Activated CD4-positive, alpha-beta T cell treated with anti-CD3 and anti-CD28 coated beads for 36 hours (primary cell): ENCODE results near the gene GSTT2B. TPM values are rescaled to one million over a fixed set of nuclear protein-coding genes. Genes with fewer than 3 reads are reported as not detected.
"Not testable (repeated sequence)": the region's sequence is repeated elsewhere in the genome, so short reads cannot be mapped to it uniquely, and the experiment has no call there.

Experiments
- ATAC-seq: fragments of 200-7000 bp; cut with Tn5 transposase; one replicate; pipeline ENCODE4 v1.10.0; 2021; ENCODE audit warnings: mild to moderate bottlenecking, moderate library complexity
- CTCF ChIA-PET: fragments of 350-600 bp; sonication (Branson Sonifier 250); formaldehyde crosslinking; loops from one replicate; lab custom pipeline; 2021; ENCODE audit warnings: antibody characterized with exemption; lab: Charles Lee
- POLR2A ChIA-PET: fragments of 350-600 bp; sonication (Branson Sonifier 250); formaldehyde crosslinking; loops from one replicate; lab custom pipeline; 2021; ENCODE audit warnings: antibody characterized with exemption, inconsistent platforms; lab: Charles Lee
- DNase-seq: peaks from one replicate; pipeline ENCODE4 v3.0.0-alpha.2; 2020
- H3K27ac Mint-ChIP-seq: one replicate; pipeline ENCODE4 v1.8.0; 2021; ENCODE audit warnings: mixed read lengths
- H3K27me3 Mint-ChIP-seq: one replicate; pipeline ENCODE4 v1.8.0; 2021; ENCODE audit warnings: mixed read lengths
- H3K36me3 Mint-ChIP-seq: one replicate; pipeline ENCODE4 v1.8.0; 2021; ENCODE audit warnings: low read depth, mixed read lengths
- H3K4me1 Mint-ChIP-seq: one replicate; pipeline ENCODE4 v1.8.0; 2021; ENCODE audit warnings: mixed read lengths
- H3K4me3 Mint-ChIP-seq: one replicate; pipeline ENCODE4 v1.8.0; 2021; ENCODE audit warnings: mild to moderate bottlenecking, moderate library complexity, mixed read lengths
- H3K9me3 Mint-ChIP-seq: one replicate; pipeline ENCODE4 v1.8.0; 2021; ENCODE audit warnings: low read depth, mixed read lengths
- intact Hi-C, 2 experiments: fragments of 100-400 bp; cut with DNase I in 1 of 2; cut with micrococcal nuclease in 1 of 2; formaldehyde crosslinking; loops; one replicate each; pipeline versions ENCODE4 v1.14.2 to v1.15.1; 2022 to 2024; cut with DNase I, micrococcal nuclease
- total RNA-seq, 2 experiments: library from RNA; stranded (reverse); gene quantifications; one replicate each; pipeline ENCODE4 v1.2.3, GENCODE V29; 2021

GSTT2B gene
- total RNA-seq, 2 experiments from 2014 or later: not detected

- H3K27ac Mint-ChIP-seq, ATAC-seq, H3K36me3 Mint-ChIP-seq, DNase-seq, H3K9me3 Mint-ChIP-seq, H3K4me1 Mint-ChIP-seq, intact Hi-C loops, POLR2A ChIA-PET, CTCF ChIA-PET, H3K27me3 Mint-ChIP-seq, H3K4me3 Mint-ChIP-seq: not testable (repeated sequence)
Observed at GRCh38 chr22:23979557-23980240, 18.7 kb upstream of the GSTT2B start, which contains the start of gene GSTT2. GSTT2 (plus strand) TSS chr22:23980134.

DNA sequence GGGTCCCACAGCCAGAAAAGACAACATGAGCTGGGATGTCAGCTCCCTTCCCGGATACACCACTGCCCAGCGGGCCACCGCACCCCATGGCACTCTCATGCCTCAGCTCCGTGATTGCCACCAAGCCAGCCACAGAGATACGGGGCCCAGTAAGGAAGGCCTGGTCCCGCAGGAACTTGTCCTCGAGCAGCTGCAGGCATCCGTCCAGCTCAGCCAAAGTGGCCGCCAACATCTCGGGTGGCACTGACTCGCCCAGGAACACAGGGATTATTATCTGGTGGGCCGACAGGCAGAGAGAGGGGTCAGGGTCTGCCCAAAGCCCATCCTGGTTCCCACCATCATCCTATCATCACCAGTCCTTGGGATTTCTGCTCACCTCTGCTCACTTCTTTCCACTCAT is 16.3 kb upstream of the GSTT2B start:
- H3K4me3 Mint-ChIP-seq, CTCF ChIA-PET, intact Hi-C loops, POLR2A ChIA-PET, H3K9me3 Mint-ChIP-seq, H3K27ac Mint-ChIP-seq, H3K36me3 Mint-ChIP-seq, H3K27me3 Mint-ChIP-seq, DNase-seq, ATAC-seq, H3K4me1 Mint-ChIP-seq: not testable (repeated sequence)

DNA sequence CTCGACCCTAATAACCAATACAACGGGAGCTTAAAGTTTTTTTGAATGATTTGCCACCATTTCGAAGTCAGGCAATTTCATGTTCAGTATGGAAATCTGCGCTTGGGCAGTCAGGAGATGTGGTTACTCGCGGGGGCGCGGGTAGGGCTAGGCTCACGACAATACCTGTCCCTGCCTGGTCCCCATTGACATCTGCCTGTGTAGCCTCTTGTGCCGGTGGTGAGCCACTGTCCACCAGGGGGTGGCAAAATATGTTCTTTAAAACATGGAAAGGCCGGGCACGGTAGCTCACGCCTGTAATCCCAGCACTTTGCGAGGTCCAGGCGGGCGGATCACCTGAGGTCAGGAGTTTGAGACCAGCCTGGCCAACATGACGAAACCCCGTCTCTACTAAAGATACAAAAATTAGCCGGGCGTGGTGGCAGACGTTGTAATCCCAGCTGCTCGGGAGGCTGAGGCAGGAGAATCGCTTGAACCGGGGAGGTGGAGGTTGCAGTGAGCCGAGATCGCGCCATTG is 13.9 kb upstream of the GSTT2B start:
- ATAC-seq (peak; percentile 31), DNase-seq (peak; percentile 6)
- POLR2A ChIA-PET, H3K27ac Mint-ChIP-seq, H3K9me3 Mint-ChIP-seq, H3K27me3 Mint-ChIP-seq, H3K4me3 Mint-ChIP-seq, CTCF ChIA-PET: not testable (repeated sequence)
- intact Hi-C loops: loop anchor here (5.0 kb wide), 2 partner anchors 32 to 43 kb away; partner anchors contain the start of gene GSTT4 (in 1 of the 2)
- peaks cover 13% of the 10 kb centered on the region for H3K4me1 Mint-ChIP-seq
- peaks cover 19% of the 10 kb centered on the region for H3K36me3 Mint-ChIP-seq

DNA sequence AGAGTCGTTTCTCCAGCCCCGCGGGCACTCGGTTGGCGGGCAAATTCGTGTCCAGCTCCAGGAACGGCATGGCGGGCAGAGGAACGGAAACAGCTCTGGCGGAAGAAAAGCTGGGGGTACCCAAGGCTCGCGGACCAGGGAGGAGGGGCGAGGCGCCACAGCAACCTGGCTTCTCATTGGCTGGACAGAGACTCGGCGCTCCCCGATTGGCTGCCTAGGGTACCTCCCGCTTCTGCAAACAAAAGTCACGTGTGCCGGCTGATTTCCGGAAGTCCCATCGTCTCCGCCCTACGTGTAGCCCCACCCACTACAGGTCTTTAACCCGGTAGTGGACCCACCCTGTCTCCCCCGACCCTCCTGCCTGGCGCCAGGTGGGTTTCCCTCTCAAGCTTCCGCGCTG is 13.3 kb upstream of the GSTT2B start, which contains the start of gene DDT:
DDT (minus strand) TSS at position 97 of the 400 bp plus-strand sequence; CDS start at position 70, 27 bp downstream.
- intact Hi-C loops: loop anchor here (5.0 kb wide), 2 partner anchors 33 to 42 kb away; partner anchors contain the start of gene GSTT4 (in 1 of the 2)
- H3K27ac Mint-ChIP-seq, DNase-seq, H3K4me3 Mint-ChIP-seq, H3K27me3 Mint-ChIP-seq, POLR2A ChIA-PET, CTCF ChIA-PET, H3K9me3 Mint-ChIP-seq: not testable (repeated sequence)
- ATAC-seq: peak; percentile 99
- peaks cover 21% of the 10 kb centered on the region for H3K36me3 Mint-ChIP-seq
- H3K4me1 Mint-ChIP-seq: peaks cover 15% of the 10 kb centered on the region

- intact Hi-C loops: loop anchor here (5.0 kb wide), 2 partner anchors 35 to 40 kb away; partner anchors contain the start of gene GSTT4 (in 1 of the 2)
- POLR2A ChIA-PET, H3K9me3 Mint-ChIP-seq, H3K27me3 Mint-ChIP-seq, CTCF ChIA-PET, H3K27ac Mint-ChIP-seq, ATAC-seq, DNase-seq: not testable (repeated sequence)
- Mint-ChIP-seq H3K36me3 (peaks cover 21% of the 10 kb centered on the region), H3K4me3 (peak overlapping the region; percentile 38), H3K4me1 (peaks cover 19% of the 10 kb centered on the region)
Observed at GRCh38 chr22:23971927-23972326, 10.9 kb upstream of the GSTT2B start.

DNA sequence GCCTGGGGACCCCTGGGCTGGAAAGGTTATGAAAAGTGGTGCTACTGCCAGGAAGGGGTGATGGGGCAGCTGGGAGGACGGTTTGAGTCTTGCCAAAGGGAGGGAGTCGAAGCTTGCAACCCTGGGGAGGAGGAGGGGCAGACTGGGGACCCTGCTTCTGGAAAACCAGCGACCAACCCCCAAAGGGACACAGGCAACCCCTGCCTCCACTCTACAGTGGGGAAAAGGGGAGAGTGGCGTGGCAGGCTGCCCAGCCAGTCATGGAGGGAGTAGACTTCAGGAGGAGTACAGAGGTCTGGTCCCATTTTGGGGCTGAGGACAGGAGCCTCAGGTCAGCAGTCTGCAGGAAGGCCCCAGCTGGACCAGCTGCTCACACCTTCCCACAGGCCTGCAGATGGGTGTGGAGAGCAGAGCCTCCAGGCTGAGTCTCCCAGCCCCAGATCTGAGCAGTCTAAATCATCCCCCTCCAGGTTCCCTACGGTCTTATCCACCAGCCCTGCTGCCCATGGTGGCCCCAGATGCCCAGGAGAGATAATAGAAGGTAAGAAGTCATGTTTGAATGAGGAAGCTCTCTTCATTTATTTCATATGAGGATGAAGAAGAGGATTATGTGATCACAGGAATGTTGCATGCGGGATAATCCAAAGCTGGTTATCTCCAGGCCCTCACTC is 10.0 kb upstream of the GSTT2B start:
- H3K9me3 Mint-ChIP-seq: no peaks in the 10 kb centered on the region
- peak overlapping the region; percentile 51 for H3K27ac Mint-ChIP-seq
- peaks cover 19% of the 10 kb centered on the region for H3K4me1 Mint-ChIP-seq
- POLR2A ChIA-PET: no interaction called here
- CTCF ChIA-PET: interaction anchor here (0.7 kb wide), 1 partner anchor 121 kb away, joined by 3 read pairs; no protein-coding TSS in a partner anchor
- H3K36me3 Mint-ChIP-seq: peaks cover 21% of the 10 kb centered on the region
- no peak for DNase-seq
- no peaks in the 10 kb centered on the region for H3K27me3 Mint-ChIP-seq
- no peak for ATAC-seq
- intact Hi-C loops: loop anchor here (5.0 kb wide), 2 partner anchors 36 to 39 kb away; partner anchors contain the start of gene GSTT4 (in 1 of the 2)
- H3K4me3 Mint-ChIP-seq: no peak overlapping the region

- Mint-ChIP-seq H3K27ac (peak overlapping the region; percentile 4), H3K9me3 (no peaks in the 10 kb centered on the region), H3K4me3 (peak overlapping the region; percentile 1), H3K36me3 (peaks cover 21% of the 10 kb centered on the region), H3K27me3 (no peaks in the 10 kb centered on the region), H3K4me1 (peaks cover 19% of the 10 kb centered on the region)
- intact Hi-C loops: loop anchor here (5.0 kb wide), 2 partner anchors 37 to 38 kb away; partner anchors contain the start of gene GSTT4 (in 1 of the 2)
- ATAC-seq (no peak), DNase-seq (no peak)
- CTCF ChIA-PET: no interaction called here
- POLR2A ChIA-PET: no interaction called here
Observed at GRCh38 chr22:23970201-23970641, 9.2 kb upstream of the GSTT2B start.

- Mint-ChIP-seq H3K4me1 (peaks cover 19% of the 10 kb centered on the region), H3K36me3 (peaks cover 21% of the 10 kb centered on the region), H3K27me3 (no peaks in the 10 kb centered on the region), H3K9me3 (no peaks in the 10 kb centered on the region), H3K27ac (no peak overlapping the region), H3K4me3 (peak overlapping the region; percentile 10)
- intact Hi-C loops: no loop called here
- ChIA-PET POLR2A (no interaction called here), CTCF (no interaction called here)
- ATAC-seq (no peak), DNase-seq (no peak)
Observed at GRCh38 chr22:23969071-23969470, 8.1 kb upstream of the GSTT2B start.

- Mint-ChIP-seq H3K36me3 (peaks cover 18% of the 10 kb centered on the region), H3K4me1 (peaks cover 14% of the 10 kb centered on the region)
- peak; percentile 99 for ATAC-seq
- H3K27me3 Mint-ChIP-seq, H3K4me3 Mint-ChIP-seq, DNase-seq, H3K9me3 Mint-ChIP-seq, CTCF ChIA-PET, POLR2A ChIA-PET, H3K27ac Mint-ChIP-seq, intact Hi-C loops: not testable (repeated sequence)
Observed at GRCh38 chr22:23966568-23966967, 5.6 kb upstream of the GSTT2B start, which contains the start of gene DDTL. DDTL (plus strand) TSS chr22:23966888; CDS start chr22:23966915, 27 bp downstream.

GRCh38 chr22:23966094-23966493 is 5.1 kb upstream of the GSTT2B start:
- POLR2A ChIA-PET, H3K27ac Mint-ChIP-seq, CTCF ChIA-PET, DNase-seq, H3K4me3 Mint-ChIP-seq, H3K9me3 Mint-ChIP-seq, intact Hi-C loops, H3K27me3 Mint-ChIP-seq: not testable (repeated sequence)
- Mint-ChIP-seq H3K36me3 (peaks cover 13% of the 10 kb centered on the region), H3K4me1 (peaks cover 13% of the 10 kb centered on the region)
- peak; percentile 28 for ATAC-seq

GRCh38 chr22:23956301-23956900 is 4.6 kb downstream of the GSTT2B start:
- H3K4me3 Mint-ChIP-seq, H3K36me3 Mint-ChIP-seq, H3K27ac Mint-ChIP-seq, H3K27me3 Mint-ChIP-seq, POLR2A ChIA-PET, H3K9me3 Mint-ChIP-seq, H3K4me1 Mint-ChIP-seq: not testable (repeated sequence)
- peak; percentile 87 for DNase-seq
- CTCF ChIA-PET: interaction anchor here (0.6 to 1.2 kb wide), 6 partner anchors 70 to 372 kb away, joined by 3 to 5 read pairs (median 4); no protein-coding TSS in a partner anchor
- intact Hi-C loops: loop anchor here (5.0 to 10.0 kb wide), 4 partner anchors 94 to 414 kb away; partner anchors contain the start of gene CHCHD10 (in 1 of the 2)
- ATAC-seq: peak; percentile 93
